Transverse colon (tissue), 3 donors: ENCODE data around the gene HMG20A.

Experiments used
- CTCF ChIP-seq, 5 experiments: fragments of 200-600 bp in 3 of 5; fragments of 450-650 bp in 2 of 5; sonication (generic) in 3 of 5; IDR thresholded peaks; 1 replicate in 2 of 5; 2 replicates in 3 of 5; pipeline ENCODE4 v1.5.1; 2016 to 2017; ENCODE audit warnings: antibody characterized with exemption in 5 of 5, inconsistent platforms in 3 of 5, mild to moderate bottlenecking in 2 of 5, moderate library complexity in 1 of 5
- POLR2A ChIP-seq: fragments of 450-650 bp; IDR thresholded peaks from one replicate; pipeline ENCODE4 v1.6.1; 2016; ENCODE audit warnings: antibody characterized with exemption, mild to moderate bottlenecking, moderate library complexity

GRCh38 chr15:77410701-77411618 is 9.7 kb upstream of the HMG20A start:
- TF ChIP-seq CTCF (IDR thresholded peaks at IDR 0.05), result no peak
- no peak for TF ChIP-seq POLR2A
